HepG2 (cell line): ENCODE data around the gene TLCD1. TPM values are rescaled to one million over a fixed set of nuclear protein-coding genes. Genes with fewer than 3 reads are reported as not detected.

Experiments used
- ARNT ChIP-seq: fragments of 450-650 bp; IDR thresholded peaks from 2 replicates; pipeline ENCODE4 v1.6.1; 2017
- BRF2 ChIP-seq: sonication (generic); formaldehyde crosslinking; IDR thresholded peaks from 2 replicates; pipeline ENCODE4 v1.8.1; 2022; ENCODE audit warnings: mild to moderate bottlenecking, missing genetic modification reagents
- DPF2 ChIP-seq: sonication (generic); formaldehyde crosslinking; IDR thresholded peaks from 2 replicates; pipeline ENCODE4 v1.4.0; 2020; ENCODE audit warnings: mild to moderate bottlenecking, low read depth, missing genetic modification reagents, borderline replicate concordance
- KDM5B ChIP-seq: sonication (generic); formaldehyde crosslinking; IDR thresholded peaks from 2 replicates; pipeline ENCODE4 v1.4.0; 2020; ENCODE audit warnings: missing genetic modification reagents, mild to moderate bottlenecking, borderline replicate concordance
- MTF1 ChIP-seq: sonication (generic); formaldehyde crosslinking; IDR thresholded peaks from 2 replicates; pipeline ENCODE4 v1.5.0; 2020; ENCODE audit warnings: missing genetic modification reagents
- NFKB2 ChIP-seq: sonication (generic); formaldehyde crosslinking; IDR thresholded peaks from 2 replicates; pipeline ENCODE4 v1.4.0; 2020; ENCODE audit warnings: missing genetic modification reagents, borderline replicate concordance
- PCBP2 ChIP-seq: fragments of 200-400 bp; formaldehyde crosslinking; optimal IDR thresholded peaks from 2 replicates; pipeline ENCODE3; 2018; ENCODE audit warnings: low read length, low read depth; ENCODE audit not compliant: poor library complexity, severe bottlenecking
- SMARCE1 ChIP-seq: fragments of 450-650 bp; IDR thresholded peaks from 2 replicates; pipeline ENCODE4 v1.6.1; 2017; ENCODE audit warnings: borderline replicate concordance
- SRSF4 ChIP-seq: fragments of 200-400 bp; formaldehyde crosslinking; IDR thresholded peaks from one replicate; pipeline ENCODE4 v1.6.1; 2018; ENCODE audit warnings: mild to moderate bottlenecking, low read depth, low read length, moderate library complexity; ENCODE audit not compliant: poor library complexity, severe bottlenecking
- SRSF9 ChIP-seq: fragments of 200-400 bp; formaldehyde crosslinking; IDR thresholded peaks from 2 replicates; pipeline ENCODE4 v1.6.1; 2018; ENCODE audit warnings: borderline replicate concordance, mild to moderate bottlenecking, low read depth, low read length; ENCODE audit not compliant: insufficient read depth, poor library complexity, severe bottlenecking
- SRY ChIP-seq: sonication (generic); formaldehyde crosslinking; IDR thresholded peaks from 2 replicates; pipeline ENCODE4 v1.8.0; 2022; ENCODE audit warnings: mild to moderate bottlenecking, missing genetic modification reagents
- TAF15 ChIP-seq: fragments of 200-400 bp; formaldehyde crosslinking; IDR thresholded peaks from one replicate; pipeline ENCODE4 v1.6.1; 2018; ENCODE audit warnings: mild to moderate bottlenecking, low read depth, low read length; ENCODE audit not compliant: poor library complexity, severe bottlenecking
- YEATS4 ChIP-seq: sonication (generic); formaldehyde crosslinking; IDR thresholded peaks from 2 replicates; pipeline ENCODE4 v1.4.0; 2020; ENCODE audit warnings: missing genetic modification reagents, borderline replicate concordance
- ZMYM3 ChIP-seq: sonication (generic); formaldehyde crosslinking; IDR thresholded peaks from 2 replicates; pipeline ENCODE4 v1.5.1; 2020; ENCODE audit warnings: mild to moderate bottlenecking, missing genetic modification reagents
- ZNF3 ChIP-seq: IDR thresholded peaks from 2 replicates; pipeline ENCODE4 v1.7.0; 2017; ENCODE audit warnings: inconsistent platforms
- ZNF326 ChIP-seq: sonication (generic); formaldehyde crosslinking; IDR thresholded peaks from 2 replicates; pipeline ENCODE4 v1.4.0; 2020; ENCODE audit warnings: missing genetic modification reagents, borderline replicate concordance
- ZNF432 ChIP-seq: sonication (generic); formaldehyde crosslinking; IDR thresholded peaks from 2 replicates; pipeline ENCODE4 v1.5.0; 2020; ENCODE audit warnings: missing genetic modification reagents, mild to moderate bottlenecking, borderline replicate concordance
- ZNF552 ChIP-seq: sonication (generic); formaldehyde crosslinking; IDR thresholded peaks from 2 replicates; pipeline ENCODE4 v1.9.0; 2022; ENCODE audit warnings: missing genetic modification reagents, mild to moderate bottlenecking, borderline replicate concordance
- polyA plus RNA-seq, 8 experiments: library from polyadenylated mRNA; depleted of rRNA in 3 of 8; stranded (reverse) in 7 of 8; unstranded in 1 of 8; fragments of >200 nt; fragmentation: Illumina TruSeq in 4 of 8; extraction: Trizol in 4 of 8; gene quantifications; 2 replicates each; pipeline versions ENCODE4 v1.2.1 to v1.2.3, GENCODE V29; 2011 to 2016; ENCODE audit warnings: low read depth in 4 of 8, missing spikeins in 1 of 8, mixed read lengths in 1 of 8; ENCODE audit not compliant: insufficient read depth in 1 of 8
- total RNA-seq, 5 experiments: library from RNA; depleted of rRNA; stranded (reverse); fragments of >200 nt; fragmentation: Illumina TruSeq; extraction: Trizol; gene quantifications; 2 replicates each; pipeline ENCODE4 v1.2.3, GENCODE V29; 2016; ENCODE audit warnings: low read depth in 1 of 5
- TF ChIP-seq, protein P1 (sequence below): fragments of 450-650 bp; IDR thresholded peaks from 2 replicates; pipeline ENCODE4 v1.6.1; 2016
- TF ChIP-seq, protein P2 (sequence below): sonication (generic); formaldehyde crosslinking; IDR thresholded peaks from 2 replicates; pipeline ENCODE4 v1.8.0; 2022; ENCODE audit warnings: missing genetic modification reagents, mild to moderate bottlenecking, inconsistent platforms, borderline replicate concordance
- TF ChIP-seq, protein P3 (sequence below): sonication (generic); formaldehyde crosslinking; IDR thresholded peaks from 2 replicates; pipeline ENCODE4 v1.9.0; 2021; ENCODE audit warnings: missing genetic modification reagents, borderline replicate concordance

TLCD1 gene
- total and polyA plus RNA-seq, 2 of the 13 experiments (the other 11 are each of a cell fraction or from before 2014, with no cell fraction given): 14.9 to 19.6 TPM

GRCh38 chr17:28744972-28745785, 19.1 kb upstream of the TLCD1 start (continued):
- TF ChIP-seq DPF2 (CRISPR knock-in tag): no peak
- no peak for TF ChIP-seq KDM5B
- TF ChIP-seq SMARCE1: no peak
- TF ChIP-seq ZNF3 (CRISPR knock-in tag): no peak
- TF ChIP-seq, protein P1, sequence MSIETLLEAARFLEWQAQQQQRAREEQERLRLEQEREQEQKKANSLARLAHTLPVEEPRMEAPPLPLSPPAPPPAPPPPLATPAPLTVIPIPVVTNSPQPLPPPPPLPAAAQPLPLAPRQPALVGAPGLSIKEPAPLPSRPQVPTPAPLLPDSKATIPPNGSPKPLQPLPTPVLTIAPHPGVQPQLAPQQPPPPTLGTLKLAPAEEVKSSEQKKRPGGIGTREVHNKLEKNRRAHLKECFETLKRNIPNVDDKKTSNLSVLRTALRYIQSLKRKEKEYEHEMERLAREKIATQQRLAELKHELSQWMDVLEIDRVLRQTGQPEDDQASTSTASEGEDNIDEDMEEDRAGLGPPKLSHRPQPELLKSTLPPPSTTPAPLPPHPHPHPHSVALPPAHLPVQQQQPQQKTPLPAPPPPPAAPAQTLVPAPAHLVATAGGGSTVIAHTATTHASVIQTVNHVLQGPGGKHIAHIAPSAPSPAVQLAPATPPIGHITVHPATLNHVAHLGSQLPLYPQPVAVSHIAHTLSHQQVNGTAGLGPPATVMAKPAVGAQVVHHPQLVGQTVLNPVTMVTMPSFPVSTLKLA: peak; percentile 16; the same call in 1 of the 2 replicates
- no peak for TF ChIP-seq SRSF9
- no peak for TF ChIP-seq ZNF326 (CRISPR knock-in tag)
- TF ChIP-seq ARNT: no peak
- no peak for TF ChIP-seq MTF1 (CRISPR knock-in tag)
- no peak for TF ChIP-seq SRSF4
- no peak for TF ChIP-seq ZNF432 (CRISPR knock-in tag)
- TF ChIP-seq BRF2: no peak
- TF ChIP-seq, protein P2, sequence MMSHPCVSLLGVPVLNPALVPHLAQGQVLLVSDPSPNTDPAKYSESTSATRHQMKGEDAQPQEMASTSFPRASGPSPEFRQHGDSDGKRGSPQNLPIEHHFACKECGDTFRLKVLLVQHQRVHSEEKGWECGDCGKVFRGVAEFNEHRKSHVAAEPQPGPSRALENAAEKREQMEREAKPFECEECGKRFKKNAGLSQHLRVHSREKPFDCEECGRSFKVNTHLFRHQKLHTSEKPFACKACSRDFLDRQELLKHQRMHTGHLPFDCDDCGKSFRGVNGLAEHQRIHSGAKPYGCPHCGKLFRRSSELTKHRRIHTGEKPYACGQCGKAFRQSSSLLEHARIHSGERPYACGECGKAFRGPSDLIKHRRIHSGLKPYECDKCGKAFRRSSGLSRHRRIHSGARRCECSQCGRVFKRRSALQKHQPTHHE (CRISPR knock-in tag): no peak
- peak; percentile 82 for TF ChIP-seq PCBP2
- TF ChIP-seq ZNF552 (CRISPR knock-in tag): peak; percentile 45; the same call in 1 of the 2 replicates
- peak; percentile 35; the same call in 1 of the 2 replicates for TF ChIP-seq NFKB2 (CRISPR knock-in tag)
- no peak for TF ChIP-seq SRY (CRISPR knock-in tag)
- TF ChIP-seq, protein P3, sequence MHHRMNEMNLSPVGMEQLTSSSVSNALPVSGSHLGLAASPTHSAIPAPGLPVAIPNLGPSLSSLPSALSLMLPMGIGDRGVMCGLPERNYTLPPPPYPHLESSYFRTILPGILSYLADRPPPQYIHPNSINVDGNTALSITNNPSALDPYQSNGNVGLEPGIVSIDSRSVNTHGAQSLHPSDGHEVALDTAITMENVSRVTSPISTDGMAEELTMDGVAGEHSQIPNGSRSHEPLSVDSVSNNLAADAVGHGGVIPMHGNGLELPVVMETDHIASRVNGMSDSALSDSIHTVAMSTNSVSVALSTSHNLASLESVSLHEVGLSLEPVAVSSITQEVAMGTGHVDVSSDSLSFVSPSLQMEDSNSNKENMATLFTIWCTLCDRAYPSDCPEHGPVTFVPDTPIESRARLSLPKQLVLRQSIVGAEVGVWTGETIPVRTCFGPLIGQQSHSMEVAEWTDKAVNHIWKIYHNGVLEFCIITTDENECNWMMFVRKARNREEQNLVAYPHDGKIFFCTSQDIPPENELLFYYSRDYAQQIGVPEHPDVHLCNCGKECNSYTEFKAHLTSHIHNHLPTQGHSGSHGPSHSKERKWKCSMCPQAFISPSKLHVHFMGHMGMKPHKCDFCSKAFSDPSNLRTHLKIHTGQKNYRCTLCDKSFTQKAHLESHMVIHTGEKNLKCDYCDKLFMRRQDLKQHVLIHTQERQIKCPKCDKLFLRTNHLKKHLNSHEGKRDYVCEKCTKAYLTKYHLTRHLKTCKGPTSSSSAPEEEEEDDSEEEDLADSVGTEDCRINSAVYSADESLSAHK (CRISPR knock-in tag): no peak
- TF ChIP-seq ZMYM3 (CRISPR knock-in tag): no peak
- peak; percentile 29; the same call in 1 of the 2 replicates for TF ChIP-seq YEATS4
- TF ChIP-seq TAF15: peak; percentile 30
